Cardiac ventricle fibroblast (primary cell): Measurements from ENCODE around the gene KLRB1. TPM values are rescaled to one million over a fixed set of nuclear protein-coding genes. Genes with fewer than 3 reads are reported as not detected.

Source experiments
- total RNA-seq: library from RNA; depleted of rRNA; stranded (reverse); fragments of >200 nt; gene quantifications from 2 replicates; pipeline ENCODE4 v1.2.3, GENCODE V29; 2015

KLRB1 gene
- not detected in 2 replicates for total RNA-seq

DNA sequence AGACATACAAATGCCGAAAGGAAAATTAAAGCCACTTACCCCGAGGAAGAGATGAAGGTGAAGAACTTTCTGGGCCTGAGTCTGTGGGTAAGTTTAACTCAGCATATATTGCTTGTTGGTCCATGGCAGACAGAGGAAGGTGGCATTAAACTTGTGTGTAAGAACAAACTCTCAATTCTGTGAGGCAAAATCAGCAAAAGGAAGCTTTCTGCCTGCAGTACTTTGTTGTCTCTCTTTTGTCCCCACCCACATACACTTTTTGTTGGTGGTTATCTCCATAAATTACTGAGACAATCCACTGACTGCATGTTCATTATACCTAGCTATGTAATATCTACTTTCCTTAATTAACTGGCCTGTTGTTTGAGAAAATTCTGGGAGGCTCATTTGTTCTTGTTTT lies at the start of gene KLRB1:
Gene KLRB1, minus strand, starts transcription at position 201 of the 400 bp plus-strand sequence. Its CDS starts 77 bp downstream, at position 124.

Other genes with a start within 250 kb of the KLRB1 start
- 1.1 and 2.3 TPM in 2 replicates for gene CLEC2D, start 61.8 kb upstream of the KLRB1 start, total RNA-seq
- not detected in 2 replicates for gene CLECL1, start 125.2 kb upstream of the KLRB1 start, total RNA-seq
- gene CD69, start 153.0 kb upstream of the KLRB1 start, total RNA-seq = not detected in 2 replicates
- gene KLRF1, start 219.6 kb upstream of the KLRB1 start, total RNA-seq = not detected in 2 replicates